ENCODE results near the gene DGAT2L6. TPM values are rescaled to one million over a fixed set of nuclear protein-coding genes. Genes with fewer than 3 reads are reported as not detected.
A peak's percentile ranks its signal among the peaks of the same experiment; 100 is the strongest.

DGAT2L6 gene
- total and polyA plus RNA-seq, 10 of the 15 experiments (the other 5 are each of a cell fraction or from before 2014, with no cell fraction given) = 0.08 to 0.58 (median 0.31) TPM; not detected in 3

DNA sequence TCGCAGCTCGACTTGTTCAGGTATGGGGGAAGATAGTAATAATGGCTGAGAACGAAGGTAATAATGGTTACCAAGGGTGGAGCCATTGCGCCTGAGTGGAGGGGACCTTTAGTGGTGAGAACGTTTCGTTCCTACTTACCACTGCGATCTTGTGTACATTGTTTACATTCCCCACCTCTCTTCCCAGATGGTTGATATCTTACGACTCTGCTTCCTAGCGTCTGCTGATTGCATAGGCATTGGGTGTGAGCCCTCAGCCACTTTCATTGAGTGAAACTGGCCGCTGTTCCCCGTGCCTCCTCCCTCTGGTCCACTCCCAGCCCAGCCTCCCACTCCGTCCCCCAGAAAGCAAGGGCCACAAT, 43.2 kb upstream of the DGAT2L6 start:
- Histone ChIP-seq H4K20me1 (ENCODE audit: control insufficient read depth, insufficient read depth) (no peaks in the 10 kb centered on the region), H3K9ac (ENCODE audit: control insufficient read depth, insufficient read depth, low read length) (peak overlapping the region; percentile 85), H3K27ac (ENCODE audit: control insufficient read depth, insufficient read depth) (peak overlapping the region; percentile 83), H3K79me2 (ENCODE audit: control insufficient read depth, insufficient read depth, low read length) (peaks cover 16% of the 10 kb centered on the region), H3K36me3 (ENCODE audit: control insufficient read depth in 2 of 2, insufficient read depth in 2 of 2, low read length in 1 of 2) (no peaks in the 10 kb centered on the region), H3K27me3 (replicated peaks in 1 of 2; ENCODE audit: control insufficient read depth in 2 of 2, insufficient read depth in 2 of 2, low read length in 1 of 2) (no peaks in the 10 kb centered on the region), H3K4me3 (peak overlapping the region; percentile 76), H3K4me2 (ENCODE audit: control insufficient read depth, insufficient read depth) (peak overlapping the region; percentile 76; the same call in 1 of the 2 replicates), H2AFZ (ENCODE audit: control insufficient read depth, low read depth, low read length) (peak overlapping the region; percentile 78), H3K4me1 (ENCODE audit: control insufficient read depth, insufficient read depth, low read length) (no peaks in the 10 kb centered on the region), H3K9me3 (replicated peaks; ENCODE audit: control insufficient read depth, insufficient read depth, low read length) (no peaks in the 10 kb centered on the region)
- FAIRE-seq (no peak), DNase-seq (ENCODE audit: low read depth, low spot score) (no peak), ATAC-seq (peak; percentile 42)
- ChIA-PET CTCF (interaction anchor here (0.6 to 2.9 kb wide), 22 partner anchors 8 to 301 kb away, joined by 3 to 15 read pairs (median 6); partner anchors contain the start of genes DGAT2L6, KIF4A and PDZD11), SMC1A (ENCODE audit: uncharacterized antibody, unreplicated experiment) (interaction anchor here (0.6 to 1.7 kb wide), 8 partner anchors 19 to 159 kb away, joined by 3 to 7 read pairs (median 4); partner anchors contain the start of gene DGAT2L6), POLR2A (interaction anchor here (1.2 to 1.4 kb wide), 3 partner anchors 36 to 156 kb away, joined by 3 to 6 read pairs (median 3); partner anchors contain the start of genes KIF4A and PDZD11), RAD21 (ENCODE audit: unreplicated experiment) (interaction anchor here (0.7 to 2.0 kb wide), 11 partner anchors 33 to 301 kb away, joined by 3 to 11 read pairs (median 4); partner anchors contain the start of genes DGAT2L6, KIF4A and PDZD11)
- in situ Hi-C loops (cut with MboI) (loop anchor here (25.0 kb wide), 1 partner anchor 97 kb away; the partner anchor contains the start of gene AWAT2), intact Hi-C loops (cut with micrococcal nuclease; ENCODE audit: unreplicated experiment) (no loop called here)
- TF ChIP-seq RELA (IDR thresholded peaks at IDR 0.05; ENCODE audit: borderline replicate concordance, partially characterized antibody) (no peak), PML (IDR thresholded peaks at IDR 0.05; ENCODE audit: low read length) (0 out of 2 replicates have a peak, but pooled peaks have one; percentile 19), HDGF (IDR thresholded peaks at IDR 0.05) (no peak), RUNX3 (IDR thresholded peaks at IDR 0.05; ENCODE audit: low read length) (0 out of 2 replicates have a peak, but pooled peaks have one; percentile 16)
- 31% methylated on average over 12 of the region's 12 CpGs for WGBS (ENCODE audit: insufficient coverage, insufficient replicate concordance, low lambda C conversion rate, missing lambda C conversion rate)
- TSS peak; percentile 77 for BruUV-seq (replicated peaks)

DNA sequence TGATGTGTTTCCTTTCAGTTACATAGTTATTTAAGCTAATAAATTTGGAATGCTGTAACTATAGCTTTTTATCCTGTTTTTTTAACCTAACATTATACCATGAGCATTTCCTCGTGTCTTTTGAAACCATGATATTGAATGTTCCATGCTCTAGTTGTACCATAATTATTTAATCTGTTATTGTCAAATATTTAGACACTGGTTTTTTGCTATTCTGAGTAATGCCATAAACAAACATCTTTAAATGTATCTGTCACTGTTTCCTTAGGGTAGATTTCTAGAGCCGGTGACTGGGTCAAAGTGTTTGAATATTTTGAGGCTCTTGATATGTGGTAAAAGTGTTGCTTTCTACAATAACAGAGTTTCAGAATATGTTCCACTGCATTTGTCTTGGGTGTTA, 38.7 kb upstream of the DGAT2L6 start:
- no peaks in the 10 kb centered on the region for H3K4me1 ChIP-seq (ENCODE audit: control insufficient read depth, insufficient read depth, low read length)
- SMC1A ChIA-PET (ENCODE audit: uncharacterized antibody, unreplicated experiment) = no interaction called here
- no peak overlapping the region for H3K27ac ChIP-seq (ENCODE audit: control insufficient read depth, insufficient read depth)
- BruUV-seq (replicated peaks) = no TSS peak
- in situ Hi-C loops (cut with MboI) (loop anchor here (25.0 kb wide), 1 partner anchor 101 kb away; the partner anchor contains the start of gene AWAT2), intact Hi-C loops (cut with micrococcal nuclease; ENCODE audit: unreplicated experiment) (no loop called here)
- H3K4me3 ChIP-seq = no peak overlapping the region
- peaks cover 16% of the 10 kb centered on the region for H3K79me2 ChIP-seq (ENCODE audit: control insufficient read depth, insufficient read depth, low read length)
- RAD21 ChIA-PET (ENCODE audit: unreplicated experiment) = no interaction called here
- H4K20me1 ChIP-seq (ENCODE audit: control insufficient read depth, insufficient read depth) = no peaks in the 10 kb centered on the region
- 68% methylated on average over 2 of the region's 2 CpGs for WGBS (ENCODE audit: insufficient coverage, insufficient replicate concordance, low lambda C conversion rate, missing lambda C conversion rate)
- H3K27me3 ChIP-seq (replicated peaks in 1 of 2; ENCODE audit: control insufficient read depth in 2 of 2, insufficient read depth in 2 of 2, low read length in 1 of 2) = no peaks in the 10 kb centered on the region
- no peak overlapping the region for H3K4me2 ChIP-seq (ENCODE audit: control insufficient read depth, insufficient read depth)
- no peak for DNase-seq (ENCODE audit: low read depth, low spot score)
- POLR2A ChIA-PET = no interaction called here
- H3K9ac ChIP-seq (ENCODE audit: control insufficient read depth, insufficient read depth, low read length) = no peak overlapping the region
- CTCF ChIA-PET = no interaction called here
- H3K36me3 ChIP-seq (ENCODE audit: control insufficient read depth in 2 of 2, insufficient read depth in 2 of 2, low read length in 1 of 2) = no peaks in the 10 kb centered on the region
- no peak for ATAC-seq
- no peak overlapping the region for H2AFZ ChIP-seq (ENCODE audit: control insufficient read depth, low read depth, low read length)
- FAIRE-seq = no peak
- H3K9me3 ChIP-seq (replicated peaks; ENCODE audit: control insufficient read depth, insufficient read depth, low read length) = no peaks in the 10 kb centered on the region
- TF ChIP-seq EP300 (IDR thresholded peaks at IDR 0.05; ENCODE audit: borderline replicate concordance in 1 of 2, control insufficient read depth in 1 of 2, low read depth in 2 of 2, low read length in 2 of 2) (no peak), LARP7 (IDR thresholded peaks at IDR 0.05) (no peak), MEF2A (IDR thresholded peaks at IDR 0.05; ENCODE audit: insufficient read depth, low read depth, low read length) (no peak), FOS (IDR thresholded peaks at IDR 0.05; ENCODE audit: borderline replicate concordance, extremely low read depth, insufficient read length) (no peak), MEF2B (IDR thresholded peaks at IDR 0.05; ENCODE audit: partially characterized antibody, poor library complexity, severe bottlenecking) (no peak), TCF7 (IDR thresholded peaks at IDR 0.05; ENCODE audit: borderline replicate concordance) (no peak), POLR2AphosphoS5 (IDR thresholded peaks at IDR 0.05; ENCODE audit: low read length) (no peak), CHD2 (IDR thresholded peaks at IDR 0.05; ENCODE audit: borderline replicate concordance, low read depth, low read length) (no peak), MTA2 (IDR thresholded peaks at IDR 0.05; ENCODE audit: low read depth) (no peak)
- TF ChIP-seq, protein P1, sequence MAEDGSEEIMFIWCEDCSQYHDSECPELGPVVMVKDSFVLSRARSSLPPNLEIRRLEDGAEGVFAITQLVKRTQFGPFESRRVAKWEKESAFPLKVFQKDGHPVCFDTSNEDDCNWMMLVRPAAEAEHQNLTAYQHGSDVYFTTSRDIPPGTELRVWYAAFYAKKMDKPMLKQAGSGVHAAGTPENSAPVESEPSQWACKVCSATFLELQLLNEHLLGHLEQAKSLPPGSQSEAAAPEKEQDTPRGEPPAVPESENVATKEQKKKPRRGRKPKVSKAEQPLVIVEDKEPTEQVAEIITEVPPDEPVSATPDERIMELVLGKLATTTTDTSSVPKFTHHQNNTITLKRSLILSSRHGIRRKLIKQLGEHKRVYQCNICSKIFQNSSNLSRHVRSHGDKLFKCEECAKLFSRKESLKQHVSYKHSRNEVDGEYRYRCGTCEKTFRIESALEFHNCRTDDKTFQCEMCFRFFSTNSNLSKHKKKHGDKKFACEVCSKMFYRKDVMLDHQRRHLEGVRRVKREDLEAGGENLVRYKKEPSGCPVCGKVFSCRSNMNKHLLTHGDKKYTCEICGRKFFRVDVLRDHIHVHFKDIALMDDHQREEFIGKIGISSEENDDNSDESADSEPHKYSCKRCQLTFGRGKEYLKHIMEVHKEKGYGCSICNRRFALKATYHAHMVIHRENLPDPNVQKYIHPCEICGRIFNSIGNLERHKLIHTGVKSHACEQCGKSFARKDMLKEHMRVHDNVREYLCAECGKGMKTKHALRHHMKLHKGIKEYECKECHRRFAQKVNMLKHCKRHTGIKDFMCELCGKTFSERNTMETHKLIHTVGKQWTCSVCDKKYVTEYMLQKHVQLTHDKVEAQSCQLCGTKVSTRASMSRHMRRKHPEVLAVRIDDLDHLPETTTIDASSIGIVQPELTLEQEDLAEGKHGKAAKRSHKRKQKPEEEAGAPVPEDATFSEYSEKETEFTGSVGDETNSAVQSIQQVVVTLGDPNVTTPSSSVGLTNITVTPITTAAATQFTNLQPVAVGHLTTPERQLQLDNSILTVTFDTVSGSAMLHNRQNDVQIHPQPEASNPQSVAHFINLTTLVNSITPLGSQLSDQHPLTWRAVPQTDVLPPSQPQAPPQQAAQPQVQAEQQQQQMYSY (CRISPR knock-in tag; IDR thresholded peaks at IDR 0.05) = no peak

All from GM12878 (cell line).